Lower lobe of right lung (tissue), 2 donors: ENCODE data around the gene C2CD4D. TPM values are rescaled to one million over a fixed set of nuclear protein-coding genes. Genes with fewer than 3 reads are reported as not detected.

Source experiments
- ATAC-seq, 2 donors: fragments of 200-7000 bp; cut with Tn5 transposase; one replicate each; pipeline ENCODE4 v1.9.1; 2020 to 2022; ENCODE audit warnings: mild to moderate bottlenecking in 2 of 2, moderate library complexity in 2 of 2
- DNase-seq: peaks from one replicate; pipeline ENCODE4 v3.0.0-alpha.2; 2020
- H3K27ac ChIP-seq: fragments of 200-600 bp; one replicate; pipeline ENCODE4 v1.8.0; 2022
- H3K27me3 ChIP-seq: fragments of 200-600 bp; one replicate; pipeline ENCODE4 v1.8.0; 2022; ENCODE audit warnings: low read depth
- H3K36me3 ChIP-seq: fragments of 200-600 bp; one replicate; pipeline ENCODE4 v1.8.0; 2022; ENCODE audit warnings: mild to moderate bottlenecking
- H3K4me1 ChIP-seq: fragments of 200-600 bp; one replicate; pipeline ENCODE4 v1.8.0; 2022
- H3K4me3 ChIP-seq: fragments of 200-600 bp; one replicate; pipeline ENCODE4 v1.8.0; 2022; ENCODE audit warnings: mild to moderate bottlenecking
- H3K9me3 ChIP-seq: fragments of 200-600 bp; one replicate; pipeline ENCODE4 v1.8.0; 2022
- intact Hi-C: fragments of 100-400 bp; cut with DNase I; formaldehyde crosslinking; loops from one replicate; pipeline ENCODE4 v1.11.0; 2022
- total RNA-seq: library from RNA; stranded (reverse); fragmentation: NEBNext Ultra II Directional; extraction: Animal tissue kit (Norgen Biotek cat#: 25700); gene quantifications from one replicate; pipeline ENCODE4 v1.2.1, GENCODE V29; 2021
- TF ChIP-seq, protein P1 (sequence below): fragments of 200-600 bp; IDR thresholded peaks from one replicate; pipeline ENCODE4 v1.8.0; 2022; ENCODE audit warnings: antibody characterized with exemption, mild to moderate bottlenecking
- donor health status: DM: no; HTN: yes; CAD: no; lungs with severe emphysema.

C2CD4D gene
- total RNA-seq, 1 donor from 2014 or later, result 0.21 TPM

DNA sequence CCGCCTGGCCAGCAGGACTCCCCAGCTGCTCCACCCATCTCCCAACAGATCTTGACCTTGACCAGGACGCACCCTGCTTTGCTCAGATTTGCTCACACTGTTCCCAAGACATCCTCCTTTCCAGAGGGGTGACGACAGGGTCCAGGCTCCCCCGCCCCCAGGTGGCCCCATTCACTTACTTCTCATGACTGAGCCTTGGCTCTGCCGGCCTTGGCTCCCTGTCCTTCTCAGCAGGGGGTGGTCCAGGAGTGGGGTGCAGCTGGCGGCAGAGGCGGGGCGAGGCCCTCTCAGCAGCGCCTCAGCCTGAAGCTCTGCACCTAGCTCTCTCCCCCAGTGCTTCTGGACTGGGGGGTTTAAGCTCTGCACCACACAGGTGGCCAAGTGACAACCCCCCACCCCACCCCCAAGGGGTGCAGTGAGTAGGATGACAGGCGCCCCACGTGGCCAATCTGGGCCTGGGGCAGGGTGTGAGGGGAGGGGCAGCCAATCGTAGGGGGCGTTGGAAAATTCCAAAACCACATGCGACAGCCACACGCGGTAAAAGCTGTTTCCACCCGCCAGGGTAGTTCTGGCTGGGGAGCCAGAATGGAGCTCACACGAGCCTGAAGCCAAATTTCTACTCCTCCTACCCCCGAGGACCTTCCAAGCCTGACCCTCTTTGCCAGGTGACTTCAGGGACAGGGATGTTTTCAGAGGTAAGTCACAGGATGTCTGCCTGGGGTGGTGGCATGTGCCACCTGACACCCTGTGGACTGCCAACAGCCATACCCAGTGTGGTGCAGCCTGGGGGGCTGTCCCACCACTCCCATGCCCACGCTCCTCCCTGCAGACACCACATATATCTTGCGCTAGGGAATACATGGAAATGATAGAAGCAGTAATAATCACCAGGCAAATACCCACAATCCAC lies 13.6 kb downstream of the C2CD4D start:
- ATAC-seq (no peak), DNase-seq (no peak)
- Histone ChIP-seq H3K4me1 (peaks cover 20% of the 10 kb centered on the region), H3K9me3 (no peaks in the 10 kb centered on the region), H3K4me3 (no peak overlapping the region), H3K27me3 (no peaks in the 10 kb centered on the region), H3K36me3 (no peaks in the 10 kb centered on the region), H3K27ac (no peak overlapping the region)
- intact Hi-C loops, result no loop called here
- TF ChIP-seq, protein P1, sequence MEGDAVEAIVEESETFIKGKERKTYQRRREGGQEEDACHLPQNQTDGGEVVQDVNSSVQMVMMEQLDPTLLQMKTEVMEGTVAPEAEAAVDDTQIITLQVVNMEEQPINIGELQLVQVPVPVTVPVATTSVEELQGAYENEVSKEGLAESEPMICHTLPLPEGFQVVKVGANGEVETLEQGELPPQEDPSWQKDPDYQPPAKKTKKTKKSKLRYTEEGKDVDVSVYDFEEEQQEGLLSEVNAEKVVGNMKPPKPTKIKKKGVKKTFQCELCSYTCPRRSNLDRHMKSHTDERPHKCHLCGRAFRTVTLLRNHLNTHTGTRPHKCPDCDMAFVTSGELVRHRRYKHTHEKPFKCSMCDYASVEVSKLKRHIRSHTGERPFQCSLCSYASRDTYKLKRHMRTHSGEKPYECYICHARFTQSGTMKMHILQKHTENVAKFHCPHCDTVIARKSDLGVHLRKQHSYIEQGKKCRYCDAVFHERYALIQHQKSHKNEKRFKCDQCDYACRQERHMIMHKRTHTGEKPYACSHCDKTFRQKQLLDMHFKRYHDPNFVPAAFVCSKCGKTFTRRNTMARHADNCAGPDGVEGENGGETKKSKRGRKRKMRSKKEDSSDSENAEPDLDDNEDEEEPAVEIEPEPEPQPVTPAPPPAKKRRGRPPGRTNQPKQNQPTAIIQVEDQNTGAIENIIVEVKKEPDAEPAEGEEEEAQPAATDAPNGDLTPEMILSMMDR, result no peak

DNA sequence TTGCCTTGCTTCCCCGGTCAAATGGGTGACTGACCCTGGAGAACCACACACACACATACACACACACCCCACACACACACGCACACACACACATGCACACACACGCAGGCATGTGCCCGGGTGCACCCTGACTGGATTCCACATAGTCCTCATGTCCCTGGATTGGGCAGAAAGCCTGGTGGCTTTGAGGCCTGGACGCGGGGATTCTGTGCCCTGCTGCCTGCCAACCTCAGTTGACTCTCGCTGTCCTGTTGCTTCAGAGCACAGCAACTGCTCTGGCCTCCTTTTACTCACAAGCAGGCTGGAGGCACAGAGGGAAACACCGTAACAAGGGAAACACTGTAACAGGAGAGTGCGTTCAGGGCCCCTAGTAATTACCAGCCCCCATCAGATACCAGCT lies 14.4 kb downstream of the C2CD4D start:
- peaks cover 27% of the 10 kb centered on the region for H3K4me1 ChIP-seq
- no peak for DNase-seq
- no peaks in the 10 kb centered on the region for H3K27me3 ChIP-seq
- no peaks in the 10 kb centered on the region for H3K36me3 ChIP-seq
- ATAC-seq, result no peak
- no peaks in the 10 kb centered on the region for H3K9me3 ChIP-seq
- TF ChIP-seq, protein P1, result no peak
- intact Hi-C loops, result no loop called here
- H3K4me3 ChIP-seq, result no peak overlapping the region
- H3K27ac ChIP-seq, result no peak overlapping the region

DNA sequence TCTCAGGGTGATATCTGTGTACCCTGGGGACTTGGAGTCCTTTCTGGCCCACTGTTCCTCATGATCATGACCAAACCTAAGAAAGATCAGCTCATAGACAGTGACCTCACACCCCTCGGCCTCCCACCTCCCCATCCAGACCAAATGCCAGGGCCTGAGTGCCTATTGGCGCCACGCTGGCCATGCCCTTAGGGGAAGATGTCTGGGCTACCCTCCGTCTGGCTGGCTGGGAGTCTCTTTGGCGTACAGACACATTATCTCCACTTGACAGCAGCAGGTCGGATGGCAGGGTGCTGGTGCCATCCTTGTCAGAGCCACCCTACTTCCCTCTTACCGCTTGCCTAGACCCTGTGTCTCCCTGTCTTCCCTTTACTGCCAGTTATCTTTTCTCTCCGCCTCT lies 16.4 kb downstream of the C2CD4D start:
- ATAC-seq, result no peak
- intact Hi-C loops, result no loop called here
- no peak for DNase-seq

DNA sequence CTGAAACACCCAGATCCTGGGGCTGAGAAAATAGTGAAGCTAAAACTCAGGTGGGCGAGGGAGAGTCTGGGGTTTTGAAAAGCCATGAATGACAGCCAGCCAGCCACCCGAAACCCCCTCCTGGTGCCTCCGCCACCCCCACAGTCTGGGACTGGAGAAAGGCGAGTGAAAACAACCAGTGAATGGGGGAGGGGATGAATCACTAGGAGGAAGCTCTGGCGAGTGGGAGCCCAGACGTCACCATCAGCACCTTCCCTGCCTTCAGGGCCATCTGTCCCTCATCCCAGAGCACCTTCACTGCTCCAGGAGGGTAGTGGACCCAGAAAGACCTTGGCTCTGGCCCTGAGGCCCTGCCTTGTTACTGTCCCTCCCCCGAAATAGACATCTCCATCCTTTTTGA lies 17.2 kb downstream of the C2CD4D start:
- DNase-seq (no peak), ATAC-seq (no peak)
- Histone ChIP-seq H3K27ac (no peak overlapping the region), H3K27me3 (no peaks in the 10 kb centered on the region), H3K4me1 (peaks cover 8% of the 10 kb centered on the region), H3K9me3 (no peaks in the 10 kb centered on the region), H3K36me3 (no peaks in the 10 kb centered on the region), H3K4me3 (no peak overlapping the region)
- intact Hi-C loops, result no loop called here
- TF ChIP-seq, protein P1, result no peak

More for the DNA sequence above, 16.4 kb downstream of the C2CD4D start:
- no peaks in the 10 kb centered on the region for H3K36me3 ChIP-seq
- no peak overlapping the region for H3K4me3 ChIP-seq
- no peaks in the 10 kb centered on the region for H3K9me3 ChIP-seq
- H3K27ac ChIP-seq, result no peak overlapping the region
- peaks cover 10% of the 10 kb centered on the region for H3K4me1 ChIP-seq
- no peaks in the 10 kb centered on the region for H3K27me3 ChIP-seq
- TF ChIP-seq, protein P1, result no peak

DNA sequence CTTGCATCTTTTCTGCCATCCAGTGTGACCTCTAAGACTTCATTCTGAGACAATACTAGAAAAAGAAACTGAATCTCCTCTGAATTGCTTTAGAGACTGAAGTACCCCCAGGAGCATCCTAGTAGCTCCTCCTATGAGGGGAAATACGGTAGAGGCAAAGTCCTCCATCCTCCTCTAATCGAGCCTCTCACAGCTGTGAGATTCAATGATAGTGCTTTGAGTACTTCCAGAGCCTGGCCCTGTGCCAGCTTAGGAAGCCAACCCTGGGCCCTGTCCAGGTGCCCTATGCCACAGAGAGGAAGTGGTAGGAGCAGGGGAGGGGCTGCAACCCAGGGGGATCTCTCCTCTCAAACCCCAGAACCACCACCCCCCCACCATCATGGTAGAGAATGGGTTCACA lies 18.7 kb downstream of the C2CD4D start:
- ATAC-seq, result peak in 1 of 2 donors; percentile 18
- intact Hi-C loops, result no loop called here
- Histone ChIP-seq H3K4me1 (peaks cover 8% of the 10 kb centered on the region), H3K27ac (no peak overlapping the region), H3K4me3 (no peak overlapping the region), H3K27me3 (no peaks in the 10 kb centered on the region), H3K36me3 (peaks cover 8% of the 10 kb centered on the region), H3K9me3 (no peaks in the 10 kb centered on the region)
- no peak for DNase-seq
- TF ChIP-seq, protein P1, result no peak
